Right atrium auricular region (tissue), 2 donors: Measurements from ENCODE around the gene PMM2. TPM values are rescaled to one million over a fixed set of nuclear protein-coding genes. Genes with fewer than 3 reads are reported as not detected.
"Not testable (repeated sequence)": the region's sequence is repeated elsewhere in the genome, so short reads cannot be mapped to it uniquely, and the experiment has no call there.

Source experiments
- DNase-seq: peaks from one replicate; pipeline ENCODE4 v3.0.0-alpha.2; 2019; ENCODE audit warnings: low spot score
- H3K27ac ChIP-seq, 2 donors: fragments of 200-600 bp; sonication (generic); 1 replicate in 1 of 2; 2 replicates in 1 of 2; pipeline ENCODE4 v1.5.1; 2016 to 2019
- H3K27me3 ChIP-seq, 2 donors: fragments of 200-600 bp; sonication (generic); one replicate each; pipeline versions ENCODE4 v1.5.1 to v1.6.0; 2017 to 2019
- H3K36me3 ChIP-seq: fragments of 200-600 bp; sonication (generic); one replicate; pipeline ENCODE4 v1.5.1; 2016
- H3K4me1 ChIP-seq, 2 donors: fragments of 200-600 bp; sonication (generic); one replicate each; pipeline versions ENCODE4 v1.5.1 to v1.6.0; 2017 to 2019
- H3K4me3 ChIP-seq, 2 donors: fragments of 200-600 bp; sonication (generic); 1 replicate in 1 of 2; 2 replicates in 1 of 2; pipeline ENCODE4 v1.5.1; 2017 to 2019; ENCODE audit warnings: mild to moderate bottlenecking in 1 of 2, moderate library complexity in 1 of 2
- H3K9me3 ChIP-seq, 2 donors: fragments of 200-600 bp; sonication (generic); one replicate each; pipeline ENCODE4 v1.5.1; 2019
- total RNA-seq, 2 donors: library from RNA; depleted of rRNA; stranded (reverse); fragments of >200 nt; gene quantifications; one replicate each; pipeline ENCODE4 v1.1.0, GENCODE V29; 2016
- TF ChIP-seq, protein P1 (sequence below), 2 donors: fragments of 200-600 bp; sonication (generic); IDR thresholded peaks; one replicate each; pipeline ENCODE4 v1.5.1; 2019; ENCODE audit warnings: antibody characterized with exemption in 2 of 2

The PMM2 gene
- total RNA-seq: 10 to 100 TPM; 14.5 to 20.5 TPM

DNA sequence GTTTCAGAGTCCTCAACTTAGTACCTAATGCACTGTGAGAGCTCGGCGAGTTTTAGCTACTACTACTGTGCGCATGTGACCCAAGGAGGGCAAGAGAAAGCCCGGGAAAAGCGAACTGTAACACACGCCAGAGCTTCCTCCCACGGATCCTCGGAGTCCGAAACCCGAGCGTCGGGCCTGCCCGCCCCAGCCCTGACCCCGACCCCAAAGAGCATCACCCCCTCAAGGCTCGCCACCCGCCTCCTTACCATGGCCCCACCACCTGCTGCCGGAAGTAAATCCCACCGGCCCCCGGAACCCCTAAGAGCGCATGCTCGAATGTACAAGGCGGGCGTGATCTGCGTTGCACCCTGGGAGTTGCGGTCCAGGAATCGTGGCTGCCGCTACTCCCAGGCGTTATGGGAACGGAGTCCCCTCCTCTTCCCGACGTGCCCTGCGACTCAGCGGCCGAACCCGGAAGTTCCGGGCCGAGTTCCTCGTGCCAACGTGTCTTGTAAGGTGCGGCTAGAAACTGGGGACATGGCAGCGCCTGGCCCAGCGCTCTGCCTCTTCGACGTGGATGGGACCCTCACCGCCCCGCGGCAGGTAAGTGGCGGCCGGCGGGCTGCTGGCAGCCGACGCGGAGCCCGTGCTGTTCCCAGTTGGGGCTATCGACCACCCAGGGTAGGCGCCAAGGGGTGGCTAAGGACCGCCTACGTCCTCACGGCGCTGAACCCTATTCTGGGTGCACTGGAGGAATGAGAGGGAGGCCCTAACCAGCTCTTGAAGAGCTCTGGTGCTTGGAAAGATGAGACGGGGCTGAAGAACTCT is at the start of gene PMM2, which contains the start of gene TMEM186:
TSS of gene PMM2 (plus strand) at position 476 of the 810 bp plus-strand sequence. CDS start at position 520, 44 bp downstream.
TSS of gene TMEM186 (minus strand) at position 276 of the 810 bp plus-strand sequence. CDS start at position 251, 25 bp downstream.
- peak; percentile 96 for DNase-seq
- peaks cover 0 to 31% of the 10 kb centered on the region in 2 donors for H3K4me1 ChIP-seq

DNA sequence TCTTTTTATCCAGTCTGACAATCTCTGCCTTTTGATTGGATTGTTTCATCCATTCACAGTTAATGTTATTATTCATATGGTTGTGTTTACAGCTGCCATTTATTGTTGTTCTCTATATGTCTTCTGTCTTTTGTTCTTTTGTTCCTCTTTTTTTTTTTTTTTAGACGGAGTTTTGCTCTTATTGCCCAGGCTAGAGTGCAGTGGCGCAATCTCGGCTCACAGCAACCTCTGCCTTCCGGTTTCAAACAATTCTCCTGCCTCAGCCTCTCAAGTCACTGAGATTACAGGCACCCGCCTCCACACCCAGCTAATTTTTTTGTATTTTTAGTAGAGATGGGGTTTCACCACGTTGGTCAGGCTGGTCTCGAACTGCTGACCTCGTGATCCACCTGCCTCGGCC is 48.7 kb upstream of the PMM2 start:
- not testable (repeated sequence) for H3K27me3 ChIP-seq, H3K27ac ChIP-seq, H3K9me3 ChIP-seq, H3K4me3 ChIP-seq, DNase-seq, H3K36me3 ChIP-seq
- peaks cover 0 to 12% of the 10 kb centered on the region in 2 donors for H3K4me1 ChIP-seq

More for the DNA sequence above, at the start of gene PMM2, which contains the start of gene TMEM186:
- peaks cover 10% of the 10 kb centered on the region for H3K36me3 ChIP-seq
- H3K4me3 ChIP-seq: peak within 1 kb of the TSS; percentile 96 to 98
- TF ChIP-seq, protein P1, sequence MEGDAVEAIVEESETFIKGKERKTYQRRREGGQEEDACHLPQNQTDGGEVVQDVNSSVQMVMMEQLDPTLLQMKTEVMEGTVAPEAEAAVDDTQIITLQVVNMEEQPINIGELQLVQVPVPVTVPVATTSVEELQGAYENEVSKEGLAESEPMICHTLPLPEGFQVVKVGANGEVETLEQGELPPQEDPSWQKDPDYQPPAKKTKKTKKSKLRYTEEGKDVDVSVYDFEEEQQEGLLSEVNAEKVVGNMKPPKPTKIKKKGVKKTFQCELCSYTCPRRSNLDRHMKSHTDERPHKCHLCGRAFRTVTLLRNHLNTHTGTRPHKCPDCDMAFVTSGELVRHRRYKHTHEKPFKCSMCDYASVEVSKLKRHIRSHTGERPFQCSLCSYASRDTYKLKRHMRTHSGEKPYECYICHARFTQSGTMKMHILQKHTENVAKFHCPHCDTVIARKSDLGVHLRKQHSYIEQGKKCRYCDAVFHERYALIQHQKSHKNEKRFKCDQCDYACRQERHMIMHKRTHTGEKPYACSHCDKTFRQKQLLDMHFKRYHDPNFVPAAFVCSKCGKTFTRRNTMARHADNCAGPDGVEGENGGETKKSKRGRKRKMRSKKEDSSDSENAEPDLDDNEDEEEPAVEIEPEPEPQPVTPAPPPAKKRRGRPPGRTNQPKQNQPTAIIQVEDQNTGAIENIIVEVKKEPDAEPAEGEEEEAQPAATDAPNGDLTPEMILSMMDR (IDR thresholded peaks at IDR 0.05): no peak
- H3K27me3 ChIP-seq: no peaks in the 10 kb centered on the region
- no peaks in the 10 kb centered on the region for H3K9me3 ChIP-seq
- H3K27ac ChIP-seq: peak within 1 kb of the TSS; percentile 77 to 85

DNA sequence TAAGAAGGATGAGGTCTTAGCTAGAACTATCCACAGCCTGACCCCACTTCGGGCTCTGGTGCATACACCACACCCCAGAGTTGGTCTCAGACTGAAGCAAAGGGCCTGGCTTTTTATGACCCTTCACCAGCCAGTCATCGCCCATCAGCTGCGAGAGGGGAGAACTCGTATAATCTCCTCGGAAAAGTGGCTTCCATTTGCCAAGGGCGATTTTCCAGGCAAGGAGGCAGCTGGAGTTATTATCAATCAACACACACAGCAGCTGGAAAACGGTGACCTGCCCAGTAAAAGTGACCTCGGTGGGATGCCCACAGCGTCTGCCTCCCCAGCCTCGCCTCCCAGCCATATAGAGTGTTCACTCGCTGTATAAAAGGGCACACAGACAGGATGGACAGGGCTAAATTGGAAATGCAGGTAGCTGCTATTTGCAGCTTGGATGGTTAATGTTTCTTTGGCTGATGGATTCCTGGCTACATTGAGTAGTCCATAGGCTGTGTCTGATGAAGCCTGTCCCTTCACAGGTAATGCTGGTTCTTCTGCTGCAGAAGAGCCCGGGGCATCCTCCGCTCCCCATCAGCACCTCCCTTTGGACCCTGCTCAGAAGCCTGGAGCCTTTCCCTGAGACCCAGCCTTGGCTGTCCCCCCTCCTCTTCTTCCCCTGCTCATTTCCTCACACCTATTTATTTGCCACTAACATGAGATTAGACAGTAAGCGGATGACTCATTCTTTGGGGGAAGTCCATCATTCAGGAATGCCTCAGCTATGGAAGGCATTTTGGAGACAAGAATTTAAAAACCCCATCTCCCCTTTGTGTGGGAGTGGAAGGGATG is 45.9 kb upstream of the PMM2 start:
- TF ChIP-seq, protein P1 (IDR thresholded peaks at IDR 0.05): no peak

GRCh38 chr16:8752706-8753105 is 44.9 kb upstream of the PMM2 start:
- Histone ChIP-seq H3K9me3 (no peaks in the 10 kb centered on the region), H3K27ac (no peak overlapping the region), H3K4me1 (peaks cover 0 to 12% of the 10 kb centered on the region in 2 donors), H3K36me3 (no peaks in the 10 kb centered on the region), H3K27me3 (no peaks in the 10 kb centered on the region), H3K4me3 (no peak overlapping the region)
- DNase-seq: no peak
- TF ChIP-seq, protein P1 (IDR thresholded peaks at IDR 0.05): no peak

More for the DNA sequence above, 45.9 kb upstream of the PMM2 start:
- no peak for DNase-seq
- no peaks in the 10 kb centered on the region for H3K27me3 ChIP-seq
- H3K4me3 ChIP-seq: no peak overlapping the region
- peaks cover 0 to 12% of the 10 kb centered on the region in 2 donors for H3K4me1 ChIP-seq
- no peaks in the 10 kb centered on the region for H3K36me3 ChIP-seq
- H3K27ac ChIP-seq: peak overlapping the region in 1 of 2 donors; percentile 3
- no peaks in the 10 kb centered on the region for H3K9me3 ChIP-seq

DNA sequence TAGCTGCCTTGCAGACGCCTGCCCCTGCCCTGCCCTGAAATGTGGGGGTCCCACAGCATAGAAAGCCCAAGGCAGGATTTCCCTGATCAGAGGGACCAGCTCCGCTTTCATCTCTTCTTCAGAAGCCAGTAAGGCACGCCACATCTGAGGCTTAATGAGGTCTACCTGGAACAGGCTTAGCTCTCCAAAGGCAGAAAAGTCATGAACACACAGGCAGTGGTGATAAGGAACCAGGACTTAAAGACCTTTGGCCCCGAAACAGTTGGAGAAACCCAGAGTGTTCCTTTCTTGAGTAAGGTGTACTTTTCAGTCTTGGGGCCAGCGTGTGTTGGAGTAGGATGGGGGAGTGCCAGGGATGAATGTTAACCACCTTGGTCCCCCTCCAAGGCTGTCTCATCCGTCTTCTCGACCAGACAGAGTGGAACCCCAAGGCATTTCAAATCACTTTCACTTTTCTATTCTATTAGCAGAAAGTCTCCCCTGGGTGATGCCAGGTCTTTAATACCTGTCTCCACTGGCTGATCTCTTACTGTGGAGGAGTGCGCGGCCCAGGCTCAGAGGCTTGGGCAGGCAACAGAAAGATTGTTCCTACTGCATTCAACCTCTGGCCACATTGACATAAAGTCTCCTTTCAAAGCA is 44.1 kb upstream of the PMM2 start:
- TF ChIP-seq, protein P1 (IDR thresholded peaks at IDR 0.05): no peak
- no peak overlapping the region for H3K4me3 ChIP-seq
- H3K9me3 ChIP-seq: no peaks in the 10 kb centered on the region
- H3K4me1 ChIP-seq: peaks cover 0 to 12% of the 10 kb centered on the region in 2 donors
- H3K27me3 ChIP-seq: no peaks in the 10 kb centered on the region
- H3K27ac ChIP-seq: no peak overlapping the region
- H3K36me3 ChIP-seq: no peaks in the 10 kb centered on the region
- no peak for DNase-seq
